Fibroblast of mammary gland (primary cell): ENCODE results near the gene CAD.

Source experiments
- DNase-seq: peaks from one replicate; pipeline ENCODE4 v3.0.0-alpha.2; 2010; ENCODE audit warnings: low read depth
- H3K4me3 ChIP-seq: 2 replicates; pipeline ENCODE4 v1.5.1; 2011; ENCODE audit warnings: low read depth, mild to moderate bottlenecking, low read length, moderate library complexity; ENCODE audit not compliant: control insufficient read depth
- CTCF ChIP-seq: conservative IDR thresholded peaks from 2 replicates; pipeline ENCODE4 v1.5.1; 2011; ENCODE audit warnings: low read depth, low read length, inconsistent platforms; ENCODE audit not compliant: control insufficient read depth, insufficient read depth

The CAD gene

GRCh38 chr2:27251766-27252165, 34.6 kb downstream of the CAD start:
- DNase-seq, result no peak
- TF ChIP-seq CTCF, result no peak
- no peak overlapping the region for H3K4me3 ChIP-seq

- DNase-seq, result no peak
- TF ChIP-seq CTCF, result no peak
Observed at GRCh38 chr2:27255187-27255586, 38.0 kb downstream of the CAD start.

GRCh38 chr2:27255660-27256059, 38.5 kb downstream of the CAD start:
- no peak for TF ChIP-seq CTCF
- H3K4me3 ChIP-seq, result no peak overlapping the region
- DNase-seq, result peak; percentile 55

More at GRCh38 chr2:27255187-27255586, 38.0 kb downstream of the CAD start:
- no peak overlapping the region for H3K4me3 ChIP-seq

GRCh38 chr2:27256855-27257454, 39.8 kb downstream of the CAD start:
- no peak overlapping the region for H3K4me3 ChIP-seq
- no peak for DNase-seq
- no peak for TF ChIP-seq CTCF

- no peak overlapping the region for H3K4me3 ChIP-seq
- TF ChIP-seq CTCF, result no peak
- DNase-seq, result no peak
Observed at GRCh38 chr2:27258051-27258450, 40.9 kb downstream of the CAD start.

- no peak for TF ChIP-seq CTCF
- no peak overlapping the region for H3K4me3 ChIP-seq
- no peak for DNase-seq
Observed at GRCh38 chr2:27261241-27261925, 44.2 kb downstream of the CAD start.
